HG02623 (cell line): ENCODE measurements around the gene RPL31.
"Not testable (repeated sequence)": the region's sequence is repeated elsewhere in the genome, so short reads cannot be mapped to it uniquely, and the experiment has no call there.

Experiments used
- ATAC-seq: cut with Tn5 transposase; IDR thresholded peaks from one replicate; pipeline ENCODE4 v1.9.1; 2021; ENCODE audit warnings: moderate library complexity; ENCODE audit not compliant: unreplicated experiment

The RPL31 gene

DNA sequence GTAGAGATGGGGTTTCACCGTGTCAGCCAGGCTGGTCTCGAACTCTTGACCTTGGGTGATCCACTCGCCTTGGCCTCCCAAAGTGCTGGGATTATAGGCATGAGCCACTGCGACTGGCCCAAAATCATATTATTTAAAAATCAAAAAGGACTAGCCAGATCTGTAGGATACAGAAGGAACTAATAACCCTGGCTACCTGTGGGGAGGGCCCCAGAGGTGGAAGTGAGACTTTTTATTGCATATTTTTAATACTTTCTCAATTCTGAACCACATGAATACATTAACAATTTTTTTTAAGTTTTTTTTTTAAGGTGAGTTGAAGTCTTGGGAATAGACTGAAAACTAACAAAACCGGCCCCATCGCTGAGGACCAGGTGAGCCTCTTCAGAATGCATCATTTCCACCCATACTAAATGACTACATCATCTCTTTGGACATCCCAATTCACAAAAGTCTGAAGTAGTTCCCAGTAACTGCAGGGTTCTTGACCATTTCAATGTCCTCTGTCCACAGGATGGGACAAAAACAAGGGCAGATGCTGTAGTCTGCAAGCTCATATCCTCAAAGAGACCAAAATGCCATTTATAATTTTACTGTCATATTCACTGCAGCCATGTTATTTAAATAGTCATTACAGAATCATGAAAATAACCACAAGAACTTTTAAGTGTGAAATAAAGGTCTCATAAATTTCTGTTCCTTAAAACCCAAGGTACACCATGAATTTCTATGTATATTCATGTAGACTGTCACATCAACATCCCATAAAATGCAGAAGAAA, 21.4 kb downstream of the RPL31 start:
- ATAC-seq = no peak

GRCh38 chr2:101025561-101025960, 23.5 kb downstream of the RPL31 start:
- ATAC-seq = no peak

- ATAC-seq = no peak
These were observed 24.2 kb downstream of the RPL31 start for GRCh38 chr2:101026253-101026701.

DNA sequence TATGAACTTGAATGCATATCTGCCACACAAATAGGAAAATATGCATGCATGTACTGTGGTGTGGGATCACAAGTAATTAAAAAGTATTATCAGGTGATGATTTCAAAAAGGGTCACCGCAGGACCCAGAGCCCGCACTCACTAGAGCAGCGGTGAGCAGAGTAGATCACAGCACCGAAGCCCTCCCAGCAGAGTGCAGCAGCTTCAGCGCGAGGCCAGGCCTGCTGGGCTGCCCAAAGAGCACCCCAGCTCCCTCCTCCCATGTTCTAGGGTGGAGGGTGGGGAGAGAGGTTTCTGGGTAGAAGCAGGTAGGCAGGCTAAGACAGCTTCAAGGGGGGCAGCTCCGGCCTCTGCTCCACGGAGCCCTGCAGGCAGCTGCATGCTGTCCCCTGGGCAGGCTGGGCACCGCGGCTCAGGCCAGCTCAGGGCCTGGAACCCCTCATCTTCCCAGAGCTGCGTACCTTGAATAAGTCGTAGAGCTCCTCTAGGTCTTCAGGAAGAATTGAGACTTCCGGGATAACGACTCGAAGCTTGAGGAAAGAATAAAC, 24.9 kb downstream of the RPL31 start:
- no peak for ATAC-seq

DNA sequence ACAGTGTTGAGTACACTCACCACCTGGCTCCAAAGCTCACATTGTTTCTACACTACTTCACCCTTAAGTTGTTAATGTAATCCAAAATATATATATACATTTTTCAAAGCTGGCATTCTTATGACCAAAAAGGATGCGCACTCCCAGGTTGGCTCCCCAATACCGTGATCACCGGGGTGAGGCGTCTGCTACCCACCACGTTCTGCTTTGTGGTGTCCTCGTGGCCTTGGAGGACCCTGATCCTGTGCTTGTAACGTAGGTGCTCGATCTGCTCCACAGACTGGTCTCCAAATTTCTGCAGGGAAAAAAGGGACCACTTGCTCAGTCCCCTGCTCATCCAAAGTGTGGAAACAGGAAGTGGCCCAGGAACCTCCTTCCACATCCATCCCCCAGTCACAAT, 25.8 kb downstream of the RPL31 start:
- no peak for ATAC-seq

- no peak for ATAC-seq
These were observed 28.9 kb downstream of the RPL31 start for GRCh38 chr2:101030866-101031554.

DNA sequence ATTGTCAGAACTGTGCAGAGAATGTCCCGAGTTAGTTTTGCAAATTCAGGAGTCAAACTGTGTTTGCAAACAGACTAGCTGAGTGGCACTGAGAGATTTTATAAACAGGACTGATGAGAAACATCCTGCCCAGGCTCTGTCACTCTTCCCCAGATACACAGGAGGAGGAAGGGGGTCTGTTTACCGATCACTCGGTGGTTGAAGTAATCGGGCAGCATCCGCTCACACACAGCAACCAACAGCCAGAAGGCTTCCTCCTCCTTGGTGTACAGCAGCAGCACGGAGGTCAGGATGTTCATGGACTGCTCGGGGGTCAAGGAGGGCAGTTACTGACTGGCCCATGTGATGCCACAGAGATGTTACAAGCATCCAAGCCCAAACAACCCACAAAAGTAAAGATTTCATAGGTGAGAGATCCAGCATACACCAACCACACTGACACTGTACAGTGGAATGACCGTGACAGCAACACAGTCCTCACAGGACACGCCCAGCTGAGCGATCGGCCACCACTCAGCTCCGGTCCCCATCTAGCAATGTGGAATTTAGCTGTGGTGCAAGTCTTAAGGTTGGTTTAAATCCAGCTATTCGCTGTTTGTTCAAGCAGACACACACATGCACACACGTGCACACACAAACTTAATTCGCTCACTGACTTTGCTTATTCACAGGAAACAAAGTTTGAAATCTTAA, 30.1 kb downstream of the RPL31 start:
- ATAC-seq = no peak

GRCh38 chr2:101036562-101036961, 34.5 kb downstream of the RPL31 start:
- ATAC-seq = no peak

DNA sequence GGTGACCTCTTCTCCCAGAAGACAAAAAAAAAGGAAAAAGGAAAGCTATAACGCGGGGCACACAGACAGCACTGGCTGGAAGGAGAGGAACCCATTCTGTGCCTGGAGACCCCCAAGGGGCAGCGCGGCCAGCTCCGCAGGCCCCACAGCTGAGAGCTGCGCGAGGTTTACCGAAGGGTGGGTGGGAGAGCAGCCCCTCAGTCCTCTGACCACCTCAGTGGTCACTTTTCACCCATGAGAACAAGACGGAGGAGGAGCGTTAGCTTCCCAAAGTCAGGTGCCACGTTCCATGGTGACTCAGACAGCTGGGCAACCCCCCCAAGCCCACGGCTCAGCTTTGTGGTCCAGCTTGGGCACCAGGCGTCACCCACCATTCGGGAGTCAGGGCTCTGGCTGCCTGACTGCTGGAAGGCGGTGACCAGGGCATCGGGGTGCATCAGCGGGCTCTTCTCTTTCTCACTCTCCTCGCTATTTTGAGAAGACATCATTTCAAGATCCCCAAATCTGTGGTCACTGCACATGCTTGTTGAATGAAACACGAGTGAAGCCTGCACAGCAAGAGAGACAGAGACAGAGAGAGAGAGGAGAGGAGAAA, 35.2 kb downstream of the RPL31 start:
- ATAC-seq = no peak

- no peak for ATAC-seq
These were observed 36.6 kb downstream of the RPL31 start for GRCh38 chr2:101038455-101039255.

GRCh38 chr2:101040072-101040471, 38.0 kb downstream of the RPL31 start:
- no peak for ATAC-seq

DNA sequence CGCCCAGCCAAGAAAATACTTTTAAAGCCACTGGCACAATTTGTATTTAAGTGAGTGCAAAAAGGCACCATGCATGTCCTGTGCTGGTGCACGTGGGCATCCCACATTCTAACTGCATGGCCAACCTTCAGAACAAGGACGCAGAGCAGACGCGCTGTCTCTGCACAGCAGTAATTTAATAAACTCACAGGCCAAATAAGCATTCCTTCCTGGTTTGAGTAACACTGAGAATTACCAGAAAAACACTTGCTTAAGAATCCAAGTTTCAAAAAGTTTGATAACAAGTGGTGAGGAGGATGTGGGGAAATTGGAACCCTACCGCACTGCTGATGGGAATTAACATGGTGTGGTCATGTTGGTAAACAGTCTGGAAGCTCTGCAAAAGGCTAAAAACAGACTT, 38.7 kb downstream of the RPL31 start:
- ATAC-seq = no peak

DNA sequence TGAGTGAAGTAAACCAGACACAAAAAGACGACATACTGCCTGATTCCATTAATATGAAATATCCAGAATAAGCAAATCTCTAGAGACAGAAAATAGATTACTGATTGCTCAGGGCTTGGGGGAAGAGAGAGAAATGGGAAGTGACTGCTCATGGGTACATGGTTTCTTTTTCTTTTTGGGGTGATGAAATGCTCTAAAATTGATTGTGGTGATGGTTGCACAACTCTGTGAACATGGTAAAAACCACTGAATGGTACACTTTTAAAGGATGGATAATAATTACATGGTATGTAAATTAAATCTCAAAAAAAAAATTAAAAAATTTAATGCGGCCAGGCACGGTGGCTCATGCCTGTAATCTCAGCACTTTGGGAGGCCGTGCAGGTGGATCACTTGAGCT, 39.3 kb downstream of the RPL31 start:
- ATAC-seq = no peak

GRCh38 chr2:101045330-101045729, 43.2 kb downstream of the RPL31 start:
- no peak for ATAC-seq

- ATAC-seq = no peak
These were observed 45.1 kb downstream of the RPL31 start for GRCh38 chr2:101047075-101047766.

DNA sequence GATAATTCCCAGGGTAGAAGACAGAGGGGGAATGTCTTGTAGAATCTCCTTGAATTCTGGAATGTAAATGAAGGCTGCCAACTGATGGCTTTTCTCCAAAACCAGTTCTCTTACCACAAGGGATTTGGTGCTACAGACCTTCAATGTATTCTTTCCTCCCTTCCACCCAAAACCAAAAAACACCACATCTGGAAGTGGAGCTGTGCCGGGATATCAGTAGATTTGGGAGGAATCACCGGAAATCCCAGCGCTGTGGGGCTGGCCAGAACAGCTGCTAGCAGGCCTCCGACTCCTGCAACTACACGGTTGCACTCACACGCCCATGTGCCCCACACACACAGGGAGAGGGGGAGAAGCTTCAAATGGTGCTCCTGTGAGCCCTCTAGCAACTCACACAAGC, 45.7 kb downstream of the RPL31 start:
- ATAC-seq = no peak

DNA sequence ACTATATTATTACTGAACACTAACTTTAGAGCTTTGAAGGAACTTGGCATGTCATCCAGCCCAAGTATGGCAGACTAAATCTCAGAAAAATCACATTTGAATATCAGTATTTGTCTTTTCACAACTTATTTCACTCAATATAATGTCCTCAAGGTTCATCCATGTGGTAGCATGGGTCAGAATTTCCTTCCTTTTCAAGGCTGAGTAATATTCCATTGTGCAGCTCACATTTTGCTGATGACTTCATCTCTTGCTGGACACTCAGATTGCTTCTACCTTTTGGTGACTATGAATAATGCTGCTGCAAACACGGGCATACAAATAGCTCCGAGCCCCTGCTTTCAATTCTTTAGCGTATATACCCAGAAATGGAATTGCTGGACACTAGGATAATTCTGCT, 46.7 kb downstream of the RPL31 start:
- no peak for ATAC-seq

GRCh38 chr2:101050886-101051285, 48.8 kb downstream of the RPL31 start:
- ATAC-seq = not testable (repeated sequence)

- ATAC-seq = no peak
These were observed 50.1 kb downstream of the RPL31 start for GRCh38 chr2:101052147-101052546.

GRCh38 chr2:101053117-101053516, 51.0 kb downstream of the RPL31 start:
- ATAC-seq = no peak
